Thyroid gland (tissue), 4 donors: Measurements from ENCODE around the gene TSHR.

ENCODE experiments used
- POLR2A ChIP-seq, 2 donors: fragments of 450-650 bp; IDR thresholded peaks; one replicate each; pipeline ENCODE4 v1.6.1; 2017; ENCODE audit warnings: antibody characterized with exemption in 2 of 2, mild to moderate bottlenecking in 2 of 2, moderate library complexity in 1 of 2
- TF ChIP-seq, protein P1 (sequence below), 6 experiments: fragments of 200-600 bp in 3 of 6; fragments of 450-650 bp in 3 of 6; sonication (generic) in 3 of 6; IDR thresholded peaks; one replicate each; pipeline ENCODE4 v1.5.1; 2016 to 2019; ENCODE audit warnings: antibody characterized with exemption in 6 of 6, mild to moderate bottlenecking in 2 of 6, inconsistent platforms in 1 of 6, moderate library complexity in 1 of 6

DNA sequence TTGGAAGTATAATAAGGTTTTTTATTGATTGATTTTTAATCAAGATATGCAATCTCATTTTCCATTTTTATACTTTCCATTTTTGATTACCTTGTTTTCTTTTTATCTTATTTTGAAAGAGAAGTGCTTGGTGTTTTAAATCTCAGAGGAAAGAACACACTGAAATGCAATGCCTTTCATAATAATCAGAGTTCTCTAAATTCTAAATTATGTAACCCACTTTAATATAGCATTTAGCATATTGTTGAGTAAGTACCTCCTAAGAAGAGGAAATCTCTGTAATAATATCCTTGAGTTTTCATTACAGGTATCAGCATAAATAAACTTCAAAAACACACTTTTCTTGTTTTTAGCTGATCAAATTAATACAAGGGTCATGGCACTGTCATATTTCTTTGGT, 168.4 kb downstream of the TSHR start:
- TF ChIP-seq, protein P1, sequence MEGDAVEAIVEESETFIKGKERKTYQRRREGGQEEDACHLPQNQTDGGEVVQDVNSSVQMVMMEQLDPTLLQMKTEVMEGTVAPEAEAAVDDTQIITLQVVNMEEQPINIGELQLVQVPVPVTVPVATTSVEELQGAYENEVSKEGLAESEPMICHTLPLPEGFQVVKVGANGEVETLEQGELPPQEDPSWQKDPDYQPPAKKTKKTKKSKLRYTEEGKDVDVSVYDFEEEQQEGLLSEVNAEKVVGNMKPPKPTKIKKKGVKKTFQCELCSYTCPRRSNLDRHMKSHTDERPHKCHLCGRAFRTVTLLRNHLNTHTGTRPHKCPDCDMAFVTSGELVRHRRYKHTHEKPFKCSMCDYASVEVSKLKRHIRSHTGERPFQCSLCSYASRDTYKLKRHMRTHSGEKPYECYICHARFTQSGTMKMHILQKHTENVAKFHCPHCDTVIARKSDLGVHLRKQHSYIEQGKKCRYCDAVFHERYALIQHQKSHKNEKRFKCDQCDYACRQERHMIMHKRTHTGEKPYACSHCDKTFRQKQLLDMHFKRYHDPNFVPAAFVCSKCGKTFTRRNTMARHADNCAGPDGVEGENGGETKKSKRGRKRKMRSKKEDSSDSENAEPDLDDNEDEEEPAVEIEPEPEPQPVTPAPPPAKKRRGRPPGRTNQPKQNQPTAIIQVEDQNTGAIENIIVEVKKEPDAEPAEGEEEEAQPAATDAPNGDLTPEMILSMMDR (IDR thresholded peaks at IDR 0.05) = no peak
- TF ChIP-seq POLR2A (IDR thresholded peaks at IDR 0.05) = no peak
